Measurements from ENCODE around the gene IFT74. TPM values are rescaled to one million over a fixed set of nuclear protein-coding genes. Genes with fewer than 3 reads are reported as not detected.

Gene IFT74
- total and polyA plus RNA-seq, 10 of the 15 experiments (the other 5 are each of a cell fraction or from before 2014, with no cell fraction given), result 7.6 to 15.4 (median 12.3) TPM

DNA sequence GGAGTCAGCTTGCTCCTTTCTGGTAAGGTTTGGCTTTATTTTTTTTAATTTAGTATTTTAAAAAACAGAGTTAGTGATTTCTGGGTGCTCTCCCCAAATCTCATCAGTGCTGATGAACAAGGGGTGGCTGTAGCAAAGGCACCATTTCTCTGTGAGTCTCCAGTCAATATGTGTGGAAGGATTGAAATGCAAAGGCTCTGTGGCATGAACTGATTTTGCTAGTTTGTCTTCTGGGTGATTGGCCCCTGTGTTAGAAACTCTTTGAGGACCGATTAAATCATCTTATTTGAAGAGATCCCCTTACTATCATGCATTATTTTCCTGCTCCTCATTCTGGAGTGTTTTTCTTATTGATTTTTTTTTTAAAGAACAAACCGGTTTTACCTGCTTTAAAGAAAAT is 153.4 kb downstream of the IFT74 start:
- in situ Hi-C loops (cut with MboI) (loop anchor here (5.0 kb wide), 1 partner anchor 53 kb away; no protein-coding TSS in a partner anchor), intact Hi-C loops (cut with micrococcal nuclease; ENCODE audit: unreplicated experiment) (no loop called here)
- ChIA-PET RAD21 (ENCODE audit: unreplicated experiment) (no interaction called here), SMC1A (ENCODE audit: uncharacterized antibody, unreplicated experiment) (no interaction called here), POLR2A (no interaction called here), CTCF (no interaction called here)
- Histone ChIP-seq H3K79me2 (ENCODE audit: control insufficient read depth, insufficient read depth, low read length) (no peaks in the 10 kb centered on the region), H3K36me3 (ENCODE audit: control insufficient read depth in 2 of 2, insufficient read depth in 2 of 2, low read length in 1 of 2) (no peaks in the 10 kb centered on the region), H3K9ac (ENCODE audit: control insufficient read depth, insufficient read depth, low read length) (no peak overlapping the region), H3K27me3 (replicated peaks in 1 of 2; ENCODE audit: control insufficient read depth in 2 of 2, insufficient read depth in 2 of 2, low read length in 1 of 2) (no peaks in the 10 kb centered on the region), H3K4me2 (ENCODE audit: control insufficient read depth, insufficient read depth) (no peak overlapping the region), H3K4me3 (no peak overlapping the region), H3K9me3 (replicated peaks; ENCODE audit: control insufficient read depth, insufficient read depth, low read length) (no peaks in the 10 kb centered on the region), H2AFZ (ENCODE audit: control insufficient read depth, low read depth, low read length) (no peak overlapping the region), H3K4me1 (ENCODE audit: control insufficient read depth, insufficient read depth, low read length) (no peaks in the 10 kb centered on the region), H4K20me1 (ENCODE audit: control insufficient read depth, insufficient read depth) (no peaks in the 10 kb centered on the region), H3K27ac (ENCODE audit: control insufficient read depth, insufficient read depth) (no peak overlapping the region)
- WGBS (ENCODE audit: insufficient coverage, insufficient replicate concordance, low lambda C conversion rate, missing lambda C conversion rate), result 0% methylated on average over 2 of the region's 2 CpGs
- TF ChIP-seq MEF2B (IDR thresholded peaks at IDR 0.05; ENCODE audit: partially characterized antibody, poor library complexity, severe bottlenecking) (no peak), EP300 (IDR thresholded peaks at IDR 0.05; ENCODE audit: borderline replicate concordance in 1 of 2, control insufficient read depth in 1 of 2, low read depth in 2 of 2, low read length in 2 of 2) (no peak), RBBP5 (conservative IDR thresholded peaks at IDR 0.05) (no peak), NFYA (IDR thresholded peaks at IDR 0.05; ENCODE audit: borderline replicate concordance, low read depth, low read length) (no peak), EED (IDR thresholded peaks at IDR 0.05; ENCODE audit: low read depth) (no peak), ZBED1 (IDR thresholded peaks at IDR 0.05; ENCODE audit: borderline replicate concordance) (no peak), GATAD2B (conservative IDR thresholded peaks at IDR 0.05; ENCODE audit: low read depth) (no peak), DPF2 (IDR thresholded peaks at IDR 0.05) (no peak)
- TF ChIP-seq, protein P1, sequence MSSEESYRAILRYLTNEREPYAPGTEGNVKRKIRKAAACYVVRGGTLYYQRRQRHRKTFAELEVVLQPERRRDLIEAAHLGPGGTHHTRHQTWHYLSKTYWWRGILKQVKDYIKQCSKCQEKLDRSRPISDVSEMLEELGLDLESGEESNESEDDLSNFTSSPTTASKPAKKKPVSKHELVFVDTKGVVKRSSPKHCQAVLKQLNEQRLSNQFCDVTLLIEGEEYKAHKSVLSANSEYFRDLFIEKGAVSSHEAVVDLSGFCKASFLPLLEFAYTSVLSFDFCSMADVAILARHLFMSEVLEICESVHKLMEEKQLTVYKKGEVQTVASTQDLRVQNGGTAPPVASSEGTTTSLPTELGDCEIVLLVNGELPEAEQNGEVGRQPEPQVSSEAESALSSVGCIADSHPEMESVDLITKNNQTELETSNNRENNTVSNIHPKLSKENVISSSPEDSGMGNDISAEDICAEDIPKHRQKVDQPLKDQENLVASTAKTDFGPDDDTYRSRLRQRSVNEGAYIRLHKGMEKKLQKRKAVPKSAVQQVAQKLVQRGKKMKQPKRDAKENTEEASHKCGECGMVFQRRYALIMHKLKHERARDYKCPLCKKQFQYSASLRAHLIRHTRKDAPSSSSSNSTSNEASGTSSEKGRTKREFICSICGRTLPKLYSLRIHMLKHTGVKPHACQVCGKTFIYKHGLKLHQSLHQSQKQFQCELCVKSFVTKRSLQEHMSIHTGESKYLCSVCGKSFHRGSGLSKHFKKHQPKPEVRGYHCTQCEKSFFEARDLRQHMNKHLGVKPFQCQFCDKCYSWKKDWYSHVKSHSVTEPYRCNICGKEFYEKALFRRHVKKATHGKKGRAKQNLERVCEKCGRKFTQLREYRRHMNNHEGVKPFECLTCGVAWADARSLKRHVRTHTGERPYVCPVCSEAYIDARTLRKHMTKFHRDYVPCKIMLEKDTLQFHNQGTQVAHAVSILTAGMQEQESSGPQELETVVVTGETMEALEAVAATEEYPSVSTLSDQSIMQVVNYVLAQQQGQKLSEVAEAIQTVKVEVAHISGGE (CRISPR knock-in tag; IDR thresholded peaks at IDR 0.05), result no peak
- TF ChIP-seq, protein P2, sequence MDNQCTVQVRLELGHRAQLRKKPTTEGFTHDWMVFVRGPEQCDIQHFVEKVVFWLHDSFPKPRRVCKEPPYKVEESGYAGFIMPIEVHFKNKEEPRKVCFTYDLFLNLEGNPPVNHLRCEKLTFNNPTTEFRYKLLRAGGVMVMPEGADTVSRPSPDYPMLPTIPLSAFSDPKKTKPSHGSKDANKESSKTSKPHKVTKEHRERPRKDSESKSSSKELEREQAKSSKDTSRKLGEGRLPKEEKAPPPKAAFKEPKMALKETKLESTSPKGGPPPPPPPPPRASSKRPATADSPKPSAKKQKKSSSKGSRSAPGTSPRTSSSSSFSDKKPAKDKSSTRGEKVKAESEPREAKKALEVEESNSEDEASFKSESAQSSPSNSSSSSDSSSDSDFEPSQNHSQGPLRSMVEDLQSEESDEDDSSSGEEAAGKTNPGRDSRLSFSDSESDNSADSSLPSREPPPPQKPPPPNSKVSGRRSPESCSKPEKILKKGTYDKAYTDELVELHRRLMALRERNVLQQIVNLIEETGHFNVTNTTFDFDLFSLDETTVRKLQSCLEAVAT (IDR thresholded peaks at IDR 0.05), result no peak
- TF ChIP-seq, protein P3, sequence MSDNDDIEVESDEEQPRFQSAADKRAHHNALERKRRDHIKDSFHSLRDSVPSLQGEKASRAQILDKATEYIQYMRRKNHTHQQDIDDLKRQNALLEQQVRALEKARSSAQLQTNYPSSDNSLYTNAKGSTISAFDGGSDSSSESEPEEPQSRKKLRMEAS (IDR thresholded peaks at IDR 0.05; ENCODE audit: low read depth, low read length), result no peak
- FAIRE-seq (no peak), DNase-seq (ENCODE audit: low read depth, low spot score) (no peak), ATAC-seq (no peak)
- BruUV-seq (replicated peaks), result no TSS peak

Data from GM12878 (cell line).